Measurements from ENCODE around the gene RNF19B. TPM values are rescaled to one million over a fixed set of nuclear protein-coding genes. Genes with fewer than 3 reads are reported as not detected.
"Not testable (repeated sequence)": the region's sequence is repeated elsewhere in the genome, so short reads cannot be mapped to it uniquely, and the experiment has no call there.

RNF19B gene
- total and polyA plus RNA-seq, 10 of the 15 experiments (the other 5 are each of a cell fraction or from before 2014, with no cell fraction given) = 2.8 to 32.6 (median 16.6) TPM

GRCh38 chr1:32906654-32907053 is 58.0 kb downstream of the RNF19B start (continued):
- TF ChIP-seq CEBPB (IDR thresholded peaks at IDR 0.05; ENCODE audit: borderline replicate concordance in 1 of 2, low read depth in 2 of 2, low read length in 2 of 2) (no peak), ETV6 (conservative IDR thresholded peaks at IDR 0.05 in 1 of 2, IDR thresholded peaks at IDR 0.05 in 1 of 2; ENCODE audit: borderline replicate concordance in 1 of 2, low read depth in 1 of 2) (no peak), NR2C2 (IDR thresholded peaks at IDR 0.05; ENCODE audit: borderline replicate concordance, control insufficient read depth, insufficient read length, low read depth) (no peak)

- BruUV-seq (replicated peaks); H3K4me3 ChIP-seq; intact Hi-C loops (cut with micrococcal nuclease; ENCODE audit: unreplicated experiment); ATAC-seq; H3K9me3 ChIP-seq (replicated peaks; ENCODE audit: control insufficient read depth, insufficient read depth, low read length); H3K36me3 ChIP-seq (ENCODE audit: control insufficient read depth in 2 of 2, insufficient read depth in 2 of 2, low read length in 1 of 2); FAIRE-seq; H3K9ac ChIP-seq (ENCODE audit: control insufficient read depth, insufficient read depth, low read length); H3K27ac ChIP-seq (ENCODE audit: control insufficient read depth, insufficient read depth); RAD21 ChIA-PET (ENCODE audit: unreplicated experiment); H4K20me1 ChIP-seq (ENCODE audit: control insufficient read depth, insufficient read depth); H2AFZ ChIP-seq (ENCODE audit: control insufficient read depth, low read depth, low read length); H3K4me1 ChIP-seq (ENCODE audit: control insufficient read depth, insufficient read depth, low read length); H3K79me2 ChIP-seq (ENCODE audit: control insufficient read depth, insufficient read depth, low read length); in situ Hi-C loops (cut with MboI); DNase-seq (ENCODE audit: low read depth, low spot score); H3K4me2 ChIP-seq (ENCODE audit: control insufficient read depth, insufficient read depth); POLR2A ChIA-PET; H3K27me3 ChIP-seq (replicated peaks in 1 of 2; ENCODE audit: control insufficient read depth in 2 of 2, insufficient read depth in 2 of 2, low read length in 1 of 2): not testable (repeated sequence)
- CTCF ChIA-PET = interaction anchor here (0.9 kb wide), 1 partner anchor 208 kb away, joined by 3 read pairs; no protein-coding TSS in a partner anchor
- 40% methylated on average over 10 of the region's 10 CpGs for WGBS (ENCODE audit: insufficient coverage, insufficient replicate concordance, low lambda C conversion rate, missing lambda C conversion rate)
- SMC1A ChIA-PET (ENCODE audit: uncharacterized antibody, unreplicated experiment) = interaction anchor here (1.1 to 1.2 kb wide), 2 partner anchors 24 to 149 kb away, joined by 3 read pairs; no protein-coding TSS in a partner anchor
Observed at GRCh38 chr1:32905588-32905987, 59.0 kb downstream of the RNF19B start.

GRCh38 chr1:32904797-32905196 is 59.8 kb downstream of the RNF19B start:
- Histone ChIP-seq H3K79me2 (ENCODE audit: control insufficient read depth, insufficient read depth, low read length) (no peaks in the 10 kb centered on the region), H3K9ac (ENCODE audit: control insufficient read depth, insufficient read depth, low read length) (no peak overlapping the region), H3K27ac (ENCODE audit: control insufficient read depth, insufficient read depth) (no peak overlapping the region), H3K9me3 (replicated peaks; ENCODE audit: control insufficient read depth, insufficient read depth, low read length) (no peaks in the 10 kb centered on the region), H3K4me1 (ENCODE audit: control insufficient read depth, insufficient read depth, low read length) (no peaks in the 10 kb centered on the region), H2AFZ (ENCODE audit: control insufficient read depth, low read depth, low read length) (no peak overlapping the region), H3K27me3 (replicated peaks in 1 of 2; ENCODE audit: control insufficient read depth in 2 of 2, insufficient read depth in 2 of 2, low read length in 1 of 2) (peaks cover 3 to 6% of the 10 kb centered on the region in 2 experiments), H4K20me1 (ENCODE audit: control insufficient read depth, insufficient read depth) (no peaks in the 10 kb centered on the region), H3K36me3 (ENCODE audit: control insufficient read depth in 2 of 2, insufficient read depth in 2 of 2, low read length in 1 of 2) (no peaks in the 10 kb centered on the region), H3K4me2 (ENCODE audit: control insufficient read depth, insufficient read depth) (no peak overlapping the region), H3K4me3 (no peak overlapping the region)
- 23% methylated on average over 2 of the region's 2 CpGs for WGBS (ENCODE audit: insufficient coverage, insufficient replicate concordance, low lambda C conversion rate, missing lambda C conversion rate)
- FAIRE-seq = no peak
- ChIA-PET RAD21 (ENCODE audit: unreplicated experiment) (no interaction called here), POLR2A (interaction anchor here (0.5 kb wide), 1 partner anchor 180 kb away, joined by 3 read pairs; no protein-coding TSS in a partner anchor), SMC1A (ENCODE audit: uncharacterized antibody, unreplicated experiment) (interaction anchor here (1.1 to 1.2 kb wide), 3 partner anchors 23 to 150 kb away, joined by 3 read pairs; no protein-coding TSS in a partner anchor), CTCF (interaction anchor here (0.9 kb wide), 1 partner anchor 209 kb away, joined by 3 read pairs; no protein-coding TSS in a partner anchor)
- intact Hi-C loops (cut with micrococcal nuclease; ENCODE audit: unreplicated experiment) = no loop called here
- in situ Hi-C loops (cut with MboI) = no loop called here
- BruUV-seq (replicated peaks) = no TSS peak
- DNase-seq (ENCODE audit: low read depth, low spot score) = no peak
- ATAC-seq = no peak
- TF ChIP-seq, protein P1, sequence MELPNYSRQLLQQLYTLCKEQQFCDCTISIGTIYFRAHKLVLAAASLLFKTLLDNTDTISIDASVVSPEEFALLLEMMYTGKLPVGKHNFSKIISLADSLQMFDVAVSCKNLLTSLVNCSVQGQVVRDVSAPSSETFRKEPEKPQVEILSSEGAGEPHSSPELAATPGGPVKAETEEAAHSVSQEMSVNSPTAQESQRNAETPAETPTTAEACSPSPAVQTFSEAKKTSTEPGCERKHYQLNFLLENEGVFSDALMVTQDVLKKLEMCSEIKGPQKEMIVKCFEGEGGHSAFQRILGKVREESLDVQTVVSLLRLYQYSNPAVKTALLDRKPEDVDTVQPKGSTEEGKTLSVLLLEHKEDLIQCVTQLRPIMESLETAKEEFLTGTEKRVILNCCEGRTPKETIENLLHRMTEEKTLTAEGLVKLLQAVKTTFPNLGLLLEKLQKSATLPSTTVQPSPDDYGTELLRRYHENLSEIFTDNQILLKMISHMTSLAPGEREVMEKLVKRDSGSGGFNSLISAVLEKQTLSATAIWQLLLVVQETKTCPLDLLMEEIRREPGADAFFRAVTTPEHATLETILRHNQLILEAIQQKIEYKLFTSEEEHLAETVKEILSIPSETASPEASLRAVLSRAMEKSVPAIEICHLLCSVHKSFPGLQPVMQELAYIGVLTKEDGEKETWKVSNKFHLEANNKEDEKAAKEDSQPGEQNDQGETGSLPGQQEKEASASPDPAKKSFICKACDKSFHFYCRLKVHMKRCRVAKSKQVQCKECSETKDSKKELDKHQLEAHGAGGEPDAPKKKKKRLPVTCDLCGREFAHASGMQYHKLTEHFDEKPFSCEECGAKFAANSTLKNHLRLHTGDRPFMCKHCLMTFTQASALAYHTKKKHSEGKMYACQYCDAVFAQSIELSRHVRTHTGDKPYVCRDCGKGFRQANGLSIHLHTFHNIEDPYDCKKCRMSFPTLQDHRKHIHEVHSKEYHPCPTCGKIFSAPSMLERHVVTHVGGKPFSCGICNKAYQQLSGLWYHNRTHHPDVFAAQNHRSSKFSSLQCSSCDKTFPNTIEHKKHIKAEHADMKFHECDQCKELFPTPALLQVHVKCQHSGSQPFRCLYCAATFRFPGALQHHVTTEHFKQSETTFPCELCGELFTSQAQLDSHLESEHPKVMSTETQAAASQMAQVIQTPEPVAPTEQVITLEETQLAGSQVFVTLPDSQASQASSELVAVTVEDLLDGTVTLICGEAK (IDR thresholded peaks at IDR 0.05; ENCODE audit: borderline replicate concordance) = no peak
- TF ChIP-seq RELA (IDR thresholded peaks at IDR 0.05; ENCODE audit: borderline replicate concordance, partially characterized antibody) (no peak), KLF5 (IDR thresholded peaks at IDR 0.05; ENCODE audit: partially characterized antibody) (no peak), SRF (IDR thresholded peaks at IDR 0.05; ENCODE audit: low read depth in 2 of 2, low read length in 2 of 2) (no peak)
